Stimulated activated CD4-positive, alpha-beta T cell treated with anti-CD3 and anti-CD28 coated beads, Interleukin-2, amount 100 ng/mL, for 48 hours (primary cell): Measurements from ENCODE around the gene FAHD1.

Experiments
- DNase-seq, 2 donors: peaks; one replicate each; pipeline ENCODE4 v3.0.0-alpha.2; 2020

FAHD1 gene

GRCh38 chr16:1826691-1827573, at the start of gene FAHD1, which contains the start of gene HAGH:
Gene FAHD1, plus strand, starts transcription at chr16:1827206. Its CDS starts 33 bp downstream, at chr16:1827239.
Gene HAGH, minus strand, starts transcription at chr16:1826825. Its CDS starts 38 bp downstream, at chr16:1826787.
- DNase-seq, result peak; percentile 86

GRCh38 chr16:1777375-1778199, 49.4 kb upstream of the FAHD1 start:
- DNase-seq, result no peak

- DNase-seq, result no peak
These were observed 48.5 kb upstream of the FAHD1 start for GRCh38 chr16:1778200-1779179.

GRCh38 chr16:1779234-1779701, 47.7 kb upstream of the FAHD1 start:
- DNase-seq, result no peak

DNA sequence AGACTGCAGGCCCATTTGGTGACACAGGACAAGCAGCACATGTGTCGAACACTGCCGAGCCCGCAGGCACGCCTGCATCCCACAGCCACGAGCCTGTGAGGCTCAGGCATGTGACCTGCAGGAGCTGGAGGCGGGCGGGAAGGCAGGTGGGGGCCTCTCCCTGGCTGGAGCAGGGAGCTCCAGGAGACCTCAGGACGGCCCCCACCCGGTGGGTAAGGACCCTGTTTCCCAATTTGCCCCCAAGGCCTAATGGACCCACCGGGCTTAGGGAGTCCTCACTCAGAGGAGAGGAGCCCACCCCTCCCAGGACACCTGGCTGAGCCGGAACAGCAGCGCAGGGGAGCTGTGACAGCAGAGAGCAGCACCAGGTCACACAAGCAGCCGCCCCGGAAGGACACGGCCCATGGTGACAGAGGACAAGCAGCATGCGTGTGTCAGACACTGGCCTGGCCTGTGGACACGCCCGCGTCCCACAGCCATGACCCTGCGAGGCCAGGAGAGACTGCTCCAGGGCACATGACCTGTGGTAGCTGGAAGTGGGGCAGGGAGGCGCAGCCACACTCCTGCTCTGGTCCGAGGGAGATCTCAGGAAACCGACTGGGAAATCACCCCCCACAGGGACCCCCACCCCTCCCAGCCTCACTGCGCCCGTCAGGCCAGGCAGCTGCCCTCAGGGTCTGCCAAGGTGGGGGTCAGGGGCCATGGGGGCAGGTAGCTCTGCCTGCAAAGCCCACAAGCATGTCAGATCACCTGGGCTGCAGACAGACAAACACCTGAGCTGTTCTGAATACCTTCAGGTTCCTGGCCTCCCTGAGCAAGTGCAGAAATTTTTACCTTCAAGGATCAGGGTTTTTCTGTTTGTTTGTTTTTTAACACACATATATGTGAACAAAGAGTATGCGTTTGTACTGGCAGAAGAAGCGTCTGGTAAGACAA, 47.0 kb upstream of the FAHD1 start:
- no peak for DNase-seq

- DNase-seq, result no peak
These were observed 46.3 kb upstream of the FAHD1 start for GRCh38 chr16:1780677-1781072.

DNA sequence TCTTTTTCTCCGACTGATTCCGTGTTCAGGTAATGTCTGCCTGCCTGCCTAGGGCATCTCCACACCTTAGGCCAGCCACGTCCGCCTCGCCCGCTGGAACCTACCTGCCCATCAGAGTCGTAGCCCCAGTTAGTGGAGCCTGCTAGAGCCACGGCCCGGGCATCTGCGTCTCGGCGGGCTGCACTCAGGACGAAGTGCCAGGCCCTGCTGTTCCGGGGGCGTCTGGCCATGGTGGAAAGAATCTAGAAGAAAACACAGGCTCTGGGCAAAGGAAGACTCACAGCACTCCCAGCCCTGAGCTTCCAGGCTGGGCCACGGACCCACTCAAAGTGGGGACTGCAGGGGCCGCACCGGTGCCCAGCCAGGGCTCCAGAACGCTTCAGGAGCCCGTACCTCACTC, 45.8 kb upstream of the FAHD1 start:
- no peak for DNase-seq

- DNase-seq, result peak in 1 of 2 donors; percentile 22
These were observed 45.1 kb upstream of the FAHD1 start for GRCh38 chr16:1781758-1782407.

- peak; percentile 92 to 94 for DNase-seq
These were observed 44.4 kb upstream of the FAHD1 start, which contains the start of the genes NUBP2 and SPSB3 for GRCh38 chr16:1782408-1783264. Gene NUBP2, plus strand, starts transcription at chr16:1782960. Its CDS starts 61 bp downstream, at chr16:1783021. Gene SPSB3, minus strand, starts transcription at chr16:1782571. Its CDS starts 1,088 bp downstream, at chr16:1781483.

DNA sequence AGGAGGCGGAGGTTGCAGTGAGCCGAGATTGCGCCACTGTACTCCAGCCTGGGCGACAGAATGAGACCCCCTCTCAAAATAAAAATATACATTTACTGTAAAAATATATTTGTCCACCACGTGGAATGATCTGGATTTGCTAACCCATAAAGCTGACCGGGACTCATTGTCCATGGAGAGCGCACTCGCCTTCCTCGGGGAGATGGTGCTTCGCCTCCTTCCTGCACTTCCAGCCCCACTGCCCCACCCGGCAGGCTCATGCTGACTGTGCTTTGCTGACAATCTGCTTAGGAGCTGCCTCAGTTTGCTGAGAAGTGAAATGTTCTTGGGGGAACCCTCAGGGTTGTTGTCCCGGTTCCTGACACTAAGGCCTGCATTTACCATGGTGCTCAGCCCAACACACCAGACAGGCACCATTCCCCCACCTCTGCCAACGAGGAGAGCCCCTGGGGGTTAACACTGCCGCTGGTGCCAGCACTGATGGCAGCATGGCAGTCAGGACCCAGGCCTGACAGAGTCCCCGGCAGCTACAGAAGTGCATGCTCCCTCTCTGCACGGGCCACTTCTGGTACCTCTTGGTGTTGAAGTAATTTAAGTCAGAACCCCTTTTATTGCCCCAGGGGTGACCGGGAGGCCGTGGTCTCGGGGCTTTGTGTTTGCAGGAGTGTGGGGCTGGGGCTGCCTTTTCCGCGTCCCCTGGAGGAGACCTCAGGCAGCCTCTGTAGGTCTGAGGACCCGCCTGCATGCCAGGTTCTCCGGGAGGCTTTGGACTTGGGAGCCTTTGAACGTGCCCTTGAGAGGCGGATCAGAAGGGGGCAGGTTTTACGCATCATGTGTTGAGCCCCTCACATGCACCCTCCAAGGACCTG, 41.8 kb upstream of the FAHD1 start:
- DNase-seq, result no peak

GRCh38 chr16:1785846-1786170, 41.2 kb upstream of the FAHD1 start:
- no peak for DNase-seq

DNA sequence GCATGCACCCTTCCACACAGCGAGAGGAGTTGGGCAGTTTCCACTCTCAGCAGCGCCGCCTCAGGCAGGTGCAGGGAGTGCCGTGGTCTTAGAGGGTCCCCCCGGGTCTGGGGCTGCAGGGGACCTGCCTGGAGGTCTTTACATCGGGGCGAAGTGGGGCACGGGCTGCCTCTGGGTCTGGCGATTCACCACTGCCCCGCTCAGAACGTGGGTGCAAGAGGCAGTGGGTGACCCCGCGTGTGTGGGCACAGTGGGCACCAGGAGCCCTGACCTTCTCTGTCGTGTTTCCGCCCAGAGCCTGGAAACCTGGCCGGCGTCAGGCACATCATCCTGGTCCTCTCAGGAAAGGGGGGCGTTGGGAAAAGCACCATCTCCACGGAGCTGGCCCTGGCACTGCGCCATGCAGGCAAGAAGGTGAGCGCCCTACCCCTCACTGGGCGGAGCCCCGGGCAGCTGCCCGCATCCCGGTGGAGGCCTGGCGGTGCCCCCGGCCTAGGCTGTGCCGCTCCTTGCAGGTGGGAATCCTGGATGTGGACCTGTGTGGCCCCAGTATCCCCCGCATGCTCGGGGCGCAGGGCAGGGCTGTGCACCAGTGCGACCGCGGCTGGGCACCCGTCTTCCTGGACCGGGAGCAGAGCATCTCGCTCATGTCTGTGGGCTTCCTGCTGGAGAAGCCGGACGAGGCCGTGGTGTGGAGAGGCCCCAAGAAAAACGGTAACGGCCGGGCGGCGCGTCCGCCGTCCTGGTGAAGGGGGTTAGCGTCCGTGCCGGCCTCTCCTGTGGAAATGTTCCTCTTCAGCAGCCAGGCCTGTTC, 40.6 kb upstream of the FAHD1 start:
- no peak for DNase-seq

- DNase-seq, result no peak
These were observed 40.0 kb upstream of the FAHD1 start for GRCh38 chr16:1787056-1787321.

- DNase-seq, result no peak
These were observed 39.5 kb upstream of the FAHD1 start for GRCh38 chr16:1787322-1788094.

DNA sequence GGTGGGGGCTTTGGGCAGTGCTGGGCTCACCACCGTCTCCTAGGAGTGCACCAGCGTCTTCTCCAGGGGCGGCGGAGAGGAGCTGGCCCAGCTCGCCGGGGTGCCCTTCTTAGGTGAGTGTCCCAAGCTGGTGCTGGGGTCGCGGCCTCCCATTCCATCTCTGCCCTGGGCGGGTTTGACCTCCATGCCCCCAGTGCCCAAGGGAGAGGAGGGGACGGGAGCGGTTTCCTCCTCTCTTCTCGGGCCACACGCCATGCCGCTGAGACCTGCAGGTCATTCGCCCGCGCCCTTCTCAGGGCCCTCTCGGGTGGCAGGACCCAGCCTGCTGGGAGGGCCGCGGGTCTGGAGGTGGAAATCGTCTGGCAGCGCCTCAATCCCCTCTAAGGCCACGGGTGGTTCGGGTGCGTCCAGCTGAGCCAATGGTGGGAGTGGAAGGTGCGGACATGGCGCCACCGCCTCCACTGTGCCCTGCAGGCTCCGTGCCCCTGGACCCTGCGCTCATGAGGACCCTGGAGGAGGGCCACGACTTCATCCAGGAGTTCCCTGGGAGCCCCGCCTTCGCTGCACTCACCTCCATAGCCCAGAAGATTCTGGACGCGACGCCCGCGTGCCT, 38.8 kb upstream of the FAHD1 start:
- DNase-seq, result no peak

GRCh38 chr16:1788708-1789100, 38.3 kb upstream of the FAHD1 start:
- no peak for DNase-seq

- no peak for DNase-seq
These were observed 37.4 kb upstream of the FAHD1 start for GRCh38 chr16:1789643-1790045.
